Measurements from ENCODE around the gene PRMT6. TPM values are rescaled to one million over a fixed set of nuclear protein-coding genes. Genes with fewer than 3 reads are reported as not detected.
"Not testable (repeated sequence)": the region's sequence is repeated elsewhere in the genome, so short reads cannot be mapped to it uniquely, and the experiment has no call there.

PRMT6 gene
- polyA plus RNA-seq, 3 donors = 43.0 to 48.9 (median 44.9) TPM

DNA sequence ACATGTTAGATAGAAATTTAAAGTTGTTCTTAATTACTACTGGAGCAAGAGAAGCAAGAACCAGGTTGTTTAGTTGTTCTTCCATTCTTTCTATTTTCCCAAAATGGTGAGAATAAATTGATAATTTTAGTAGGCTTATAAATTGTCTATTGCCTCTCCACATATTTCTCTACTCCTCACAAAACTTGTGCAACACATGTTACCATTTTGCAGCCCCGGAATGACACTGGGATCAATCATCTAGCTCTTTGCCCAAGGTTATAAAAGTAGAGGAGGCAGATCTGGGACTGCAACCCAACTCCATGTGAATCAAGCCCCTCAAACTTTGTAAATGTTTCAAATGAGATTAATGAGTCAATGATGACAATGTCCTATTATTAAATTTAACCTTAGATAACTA is 34.9 kb downstream of the PRMT6 start:
- DNase-seq (ENCODE audit: low read depth in 3 of 3, low spot score in 2 of 3) = no peak

DNA sequence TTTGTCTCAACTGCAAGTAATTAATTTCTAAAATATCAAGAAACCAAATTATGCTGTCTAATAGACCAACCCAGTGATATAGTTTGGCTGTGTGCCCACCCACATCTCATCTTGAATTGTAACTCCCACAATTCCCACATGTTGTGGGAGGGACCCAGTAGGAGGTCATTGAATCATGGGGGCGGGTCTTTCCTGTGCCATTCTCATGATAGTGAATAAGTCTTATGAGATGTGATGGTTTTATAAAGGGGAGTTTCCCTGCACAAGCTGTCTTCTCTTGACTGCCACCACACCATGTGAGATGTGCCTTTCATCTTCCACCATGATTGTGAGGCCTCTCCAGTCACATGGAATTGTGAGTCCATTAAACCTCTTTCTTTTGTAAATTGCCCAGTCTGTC is 36.9 kb downstream of the PRMT6 start:
- not testable (repeated sequence) for DNase-seq (ENCODE audit: low read depth in 3 of 3, low spot score in 2 of 3)

DNA sequence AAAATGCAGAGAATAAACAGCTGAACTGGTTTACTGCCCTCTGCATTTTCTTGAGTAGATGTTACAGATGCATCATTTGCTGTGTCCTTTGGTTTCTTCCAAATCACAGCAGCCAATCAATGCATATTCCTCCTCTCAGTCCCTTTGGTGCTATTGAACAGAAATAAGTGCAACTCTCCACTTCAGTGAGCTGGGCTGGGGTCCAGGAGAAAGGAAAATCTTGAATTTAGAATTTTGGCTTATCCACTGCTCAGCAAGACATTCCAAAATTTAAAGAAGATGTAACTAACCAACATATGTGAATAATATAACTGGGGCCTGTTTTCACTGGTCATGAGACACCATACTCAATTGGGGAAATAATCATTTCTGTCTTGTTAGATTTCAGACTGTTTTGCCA is 39.2 kb downstream of the PRMT6 start:
- DNase-seq (ENCODE audit: low read depth in 3 of 3, low spot score in 2 of 3) = no peak

DNA sequence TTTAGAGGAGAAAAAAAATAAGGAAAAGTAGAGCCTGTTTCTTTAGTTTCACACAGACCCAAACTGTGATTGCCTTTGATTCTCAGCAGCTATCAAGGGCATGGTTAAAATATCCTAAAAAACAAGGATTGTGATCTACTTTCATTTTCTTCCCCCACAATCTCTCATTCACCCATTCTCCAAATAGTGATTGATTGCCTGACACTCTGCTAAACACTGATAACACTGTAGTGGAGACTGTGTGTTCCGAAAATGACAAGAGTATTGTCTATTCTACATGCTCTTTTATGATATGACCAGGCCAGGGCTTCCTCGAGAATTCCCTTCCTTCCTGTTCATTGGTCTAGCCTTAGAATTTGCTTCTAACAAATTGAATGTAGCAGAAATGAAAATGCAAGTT is 40.2 kb downstream of the PRMT6 start:
- no peak for DNase-seq (ENCODE audit: low read depth in 3 of 3, low spot score in 2 of 3)

DNA sequence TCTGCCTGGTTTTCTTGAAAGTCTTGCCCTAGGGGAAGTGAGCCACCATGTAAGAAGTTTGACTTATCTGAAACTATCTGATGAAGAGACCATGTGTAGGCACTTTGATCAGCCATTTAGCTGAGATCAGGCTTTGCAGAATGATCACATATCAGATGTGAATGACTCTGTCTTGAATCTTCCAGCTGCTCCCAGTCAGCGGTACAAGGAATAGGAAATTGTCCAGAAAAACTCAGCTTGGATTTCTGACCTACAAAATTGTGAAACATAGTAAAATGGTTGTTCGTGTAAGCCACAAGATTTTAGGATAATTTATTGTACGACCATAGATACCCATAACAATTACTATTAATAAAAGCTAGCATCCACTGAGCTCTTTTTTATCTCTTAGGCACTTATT is 42.5 kb downstream of the PRMT6 start:
- no peak for DNase-seq (ENCODE audit: low read depth in 3 of 3, low spot score in 2 of 3)

GRCh38 chr1:107100331-107100984 is 44.0 kb downstream of the PRMT6 start:
- no peak for DNase-seq (ENCODE audit: low read depth in 3 of 3, low spot score in 2 of 3)

DNA sequence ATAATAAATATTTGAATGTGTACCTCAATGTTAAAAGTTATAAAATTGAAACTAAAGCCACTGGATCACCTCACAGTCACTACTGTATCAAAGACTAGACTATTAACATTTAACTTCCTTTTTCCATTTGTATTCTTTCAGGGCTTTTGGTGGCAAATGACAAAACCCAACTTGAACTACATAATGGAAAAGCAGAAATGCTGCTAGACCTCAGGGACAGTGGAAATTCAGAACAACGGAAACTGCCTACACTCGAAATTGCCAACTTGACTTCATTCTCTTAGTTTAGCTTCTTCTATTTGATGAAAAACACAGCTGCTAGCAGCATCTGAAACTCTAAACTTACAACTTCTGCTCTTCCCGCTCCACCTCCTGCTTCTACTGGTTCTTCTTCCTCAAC is 49.4 kb downstream of the PRMT6 start:
- no peak for DNase-seq (ENCODE audit: low read depth in 3 of 3, low spot score in 2 of 3)

Other genes starting within 250 kb of the PRMT6 start
- gene NTNG1, start 84.4 kb downstream of the PRMT6 start, polyA plus RNA-seq (ENCODE audit: insufficient read length in 3 of 3) = 10 to 100 TPM; 32.5 to 43.1 (median 33.7) TPM